HTR-8/SVneo (cell line): ENCODE data around the gene KCNMB1.

Experiments used
- DNase-seq: peaks from one replicate; pipeline ENCODE4 v3.0.0; 2011; ENCODE audit warnings: low spot score, mixed read lengths; ENCODE audit not compliant: insufficient read length
- FAIRE-seq: peaks from 2 replicates; lab custom pipeline; 2011; peaks lifted over from hg19 to GRCh38; lab: Jason Lieb, UNC

The KCNMB1 gene

GRCh38 chr5:170388818-170389549, at the start of gene KCNMB1:
TSS of gene KCNMB1 (minus strand) at chr5:170389367. CDS start at chr5:170385447, 3,920 bp downstream.
- FAIRE-seq (no peak), DNase-seq (no peak)

- DNase-seq (no peak), FAIRE-seq (no peak)
These were observed 49.4 kb upstream of the KCNMB1 start for GRCh38 chr5:170438581-170438980.

GRCh38 chr5:170437621-170438375, 48.6 kb upstream of the KCNMB1 start:
- DNase-seq (no peak), FAIRE-seq (no peak)

GRCh38 chr5:170436335-170436734, 47.2 kb upstream of the KCNMB1 start:
- DNase-seq = no peak
- FAIRE-seq = no peak

GRCh38 chr5:170434966-170435605, 45.9 kb upstream of the KCNMB1 start:
- FAIRE-seq (peak; percentile 84), DNase-seq (peak; percentile 73)

GRCh38 chr5:170432669-170433068, 43.5 kb upstream of the KCNMB1 start:
- FAIRE-seq = no peak

GRCh38 chr5:170431571-170431970, 42.4 kb upstream of the KCNMB1 start:
- FAIRE-seq = no peak
- no peak for DNase-seq

More at GRCh38 chr5:170432669-170433068, 43.5 kb upstream of the KCNMB1 start:
- no peak for DNase-seq

GRCh38 chr5:170430866-170431437, 41.8 kb upstream of the KCNMB1 start:
- DNase-seq = no peak
- no peak for FAIRE-seq

- DNase-seq (no peak), FAIRE-seq (no peak)
These were observed 41.1 kb upstream of the KCNMB1 start for GRCh38 chr5:170430256-170430655.

- no peak for FAIRE-seq
- peak; percentile 29 for DNase-seq
These were observed 39.8 kb upstream of the KCNMB1 start for GRCh38 chr5:170429014-170429413.

- DNase-seq = no peak
- no peak for FAIRE-seq
These were observed 38.6 kb upstream of the KCNMB1 start for GRCh38 chr5:170427672-170428236.

- no peak for DNase-seq
- no peak for FAIRE-seq
These were observed 37.6 kb upstream of the KCNMB1 start for GRCh38 chr5:170426786-170427185.

- DNase-seq (no peak), FAIRE-seq (no peak)
These were observed 37.1 kb upstream of the KCNMB1 start for GRCh38 chr5:170426149-170426767.

- DNase-seq (no peak), FAIRE-seq (no peak)
These were observed 36.6 kb upstream of the KCNMB1 start for GRCh38 chr5:170425731-170426130.

- DNase-seq (no peak), FAIRE-seq (no peak)
These were observed 35.5 kb upstream of the KCNMB1 start for GRCh38 chr5:170424629-170425028.

GRCh38 chr5:170423692-170424091, 34.5 kb upstream of the KCNMB1 start:
- DNase-seq = no peak

GRCh38 chr5:170421826-170422225, 32.7 kb upstream of the KCNMB1 start:
- FAIRE-seq = no peak

More at GRCh38 chr5:170423692-170424091, 34.5 kb upstream of the KCNMB1 start:
- no peak for FAIRE-seq

GRCh38 chr5:170420806-170421412, 31.7 kb upstream of the KCNMB1 start:
- DNase-seq (peak; percentile 80), FAIRE-seq (peak; percentile 92)

More at GRCh38 chr5:170421826-170422225, 32.7 kb upstream of the KCNMB1 start:
- no peak for DNase-seq

- DNase-seq = no peak
- FAIRE-seq = no peak
These were observed 30.5 kb upstream of the KCNMB1 start for GRCh38 chr5:170419643-170420042.
